Astrocyte (in vitro differentiated cells and primary cell): ENCODE data around the gene TERB1. TPM values are rescaled to one million over a fixed set of nuclear protein-coding genes. Genes with fewer than 3 reads are reported as not detected.

Experiments
- DNase-seq: peaks from one replicate; pipeline ENCODE4 v3.0.0-alpha.2; 2010; ENCODE audit warnings: low read depth
- FAIRE-seq: peaks from 2 replicates; lab custom pipeline; 2011; peaks lifted over from hg19 to GRCh38; lab: Jason Lieb, UNC
- H2AFZ ChIP-seq: 2 replicates; pipeline ENCODE4 v1.6.0; 2012; ENCODE audit warnings: low read depth, low read length, inconsistent platforms
- H3K27ac ChIP-seq: 2 replicates; pipeline ENCODE4 v1.5.1; 2011; ENCODE audit warnings: low read depth, low read length, inconsistent platforms
- H3K27me3 ChIP-seq: 2 replicates; pipeline ENCODE4 v1.6.0; 2011; ENCODE audit warnings: low read length, inconsistent platforms; ENCODE audit not compliant: insufficient read depth
- H3K36me3 ChIP-seq: 2 replicates; pipeline ENCODE4 v1.5.1; 2011; ENCODE audit warnings: low read length, inconsistent platforms; ENCODE audit not compliant: insufficient read depth
- H3K4me1 ChIP-seq: 2 replicates; pipeline ENCODE4 v1.5.1; 2011; ENCODE audit warnings: low read length, inconsistent platforms; ENCODE audit not compliant: insufficient read depth
- H3K4me2 ChIP-seq: 2 replicates; pipeline ENCODE4 v1.6.0; 2012; ENCODE audit warnings: low read length, inconsistent platforms
- H3K4me3 ChIP-seq: 2 replicates; pipeline ENCODE4 v1.5.1; 2011; ENCODE audit warnings: low read depth, mild to moderate bottlenecking, low read length, inconsistent platforms; ENCODE audit not compliant: insufficient read depth
- H3K79me2 ChIP-seq: 2 replicates; pipeline ENCODE4 v1.6.0; 2012; ENCODE audit warnings: mild to moderate bottlenecking, low read length, inconsistent platforms; ENCODE audit not compliant: insufficient read depth
- H3K9ac ChIP-seq: 2 replicates; pipeline ENCODE4 v1.6.0; 2012; ENCODE audit warnings: mild to moderate bottlenecking, low read length, inconsistent platforms
- H3K9me3 ChIP-seq: 2 replicates; pipeline ENCODE4 v1.5.1; 2012; ENCODE audit warnings: low read depth, mild to moderate bottlenecking, low read length, inconsistent platforms; ENCODE audit not compliant: insufficient read depth
- H4K20me1 ChIP-seq: 2 replicates; pipeline ENCODE4 v1.6.0; 2012; ENCODE audit warnings: low read length, inconsistent platforms; ENCODE audit not compliant: insufficient read depth
- H3K27ac Mint-ChIP-seq: one replicate; pipeline ENCODE4 v1.8.0; 2021; ENCODE audit warnings: mild to moderate bottlenecking, mixed read lengths; ENCODE audit not compliant: unreplicated experiment
- H3K27me3 Mint-ChIP-seq: one replicate; pipeline ENCODE4 v1.8.0; 2021; ENCODE audit warnings: low read depth, mixed read lengths; ENCODE audit not compliant: unreplicated experiment
- H3K36me3 Mint-ChIP-seq: one replicate; pipeline ENCODE4 v1.8.0; 2021; ENCODE audit warnings: low read depth, mixed read lengths; ENCODE audit not compliant: unreplicated experiment
- H3K4me1 Mint-ChIP-seq: one replicate; pipeline ENCODE4 v1.8.0; 2021; ENCODE audit warnings: low read depth, mixed read lengths; ENCODE audit not compliant: unreplicated experiment
- H3K4me3 Mint-ChIP-seq: one replicate; pipeline ENCODE4 v1.8.0; 2021; ENCODE audit warnings: mild to moderate bottlenecking, moderate library complexity, mixed read lengths; ENCODE audit not compliant: unreplicated experiment
- H3K9me3 Mint-ChIP-seq: one replicate; pipeline ENCODE4 v1.8.0; 2021; ENCODE audit warnings: mild to moderate bottlenecking, mixed read lengths; ENCODE audit not compliant: unreplicated experiment
- CTCF ChIP-seq: IDR thresholded peaks from 2 replicates; pipeline ENCODE4 v1.5.1; 2011; ENCODE audit warnings: low read depth, mild to moderate bottlenecking, inconsistent platforms, low read length, moderate library complexity; ENCODE audit not compliant: insufficient read depth
- EZH2 ChIP-seq: IDR thresholded peaks from 2 replicates; pipeline ENCODE4 v1.6.1; 2012; ENCODE audit warnings: mild to moderate bottlenecking, low read length, inconsistent platforms; ENCODE audit not compliant: insufficient read depth
- total RNA-seq: library from RNA; stranded (reverse); gene quantifications from 2 replicates; pipeline ENCODE4 v1.2.1, GENCODE V29; 2021

TERB1 gene
- total RNA-seq, 1 donor from 2014 or later = 0.16 TPM

GRCh38 chr16:66832661-66833305 lies 31.4 kb upstream of the TERB1 start:
- TF ChIP-seq CTCF (no peak), EZH2 (no peak)
- Histone ChIP-seq H3K9me3 (no peaks in the 10 kb centered on the region), H3K9ac (no peak overlapping the region), H3K36me3 (peaks cover 2% of the 10 kb centered on the region), H3K79me2 (peaks cover 28% of the 10 kb centered on the region), H4K20me1 (peaks cover 22% of the 10 kb centered on the region), H3K27ac (no peak overlapping the region), H2AFZ (no peak overlapping the region), H3K4me2 (no peak overlapping the region), H3K4me1 (peaks cover 10% of the 10 kb centered on the region), H3K27me3 (peaks cover under 1% of the 10 kb centered on the region), H3K4me3 (no peak overlapping the region)
- Mint-ChIP-seq H3K36me3 (peaks cover 2% of the 10 kb centered on the region), H3K4me3 (no peak overlapping the region), H3K27me3 (peaks cover 15% of the 10 kb centered on the region), H3K4me1 (peaks cover 5% of the 10 kb centered on the region), H3K27ac (no peak overlapping the region), H3K9me3 (no peaks in the 10 kb centered on the region)
- peak; percentile 34 for DNase-seq
- FAIRE-seq = no peak

GRCh38 chr16:66832190-66832589 lies 30.8 kb upstream of the TERB1 start:
- peaks cover 25% of the 10 kb centered on the region for H4K20me1 ChIP-seq
- H3K36me3 ChIP-seq = peaks cover 6% of the 10 kb centered on the region
- no peak overlapping the region for H3K9ac ChIP-seq
- FAIRE-seq = no peak
- no peaks in the 10 kb centered on the region for H3K9me3 ChIP-seq
- Mint-ChIP-seq H3K27me3 (peaks cover 15% of the 10 kb centered on the region), H3K4me3 (no peak overlapping the region), H3K27ac (no peak overlapping the region), H3K36me3 (peaks cover 4% of the 10 kb centered on the region), H3K9me3 (no peaks in the 10 kb centered on the region), H3K4me1 (peaks cover 5% of the 10 kb centered on the region)
- no peak overlapping the region for H2AFZ ChIP-seq
- H3K4me2 ChIP-seq = no peak overlapping the region
- H3K27ac ChIP-seq = no peak overlapping the region
- no peaks in the 10 kb centered on the region for H3K27me3 ChIP-seq
- TF ChIP-seq CTCF (no peak), EZH2 (no peak)
- DNase-seq = no peak
- H3K4me1 ChIP-seq = peaks cover 10% of the 10 kb centered on the region
- H3K4me3 ChIP-seq = no peak overlapping the region
- peaks cover 32% of the 10 kb centered on the region for H3K79me2 ChIP-seq
